GM18519 (cell line): ENCODE measurements around the gene RCAN1.
A peak's percentile ranks its signal among the peaks of the same experiment; 100 is the strongest.

Experiments
- ATAC-seq: cut with Tn5 transposase; IDR thresholded peaks from one replicate; pipeline ENCODE4 v1.9.1; 2021; ENCODE audit warnings: mild to moderate bottlenecking, moderate library complexity; ENCODE audit not compliant: unreplicated experiment, low FRiP score

RCAN1 gene

GRCh38 chr21:34545079-34545884 lies 69.6 kb downstream of the RCAN1 start:
- peak; percentile 68 for ATAC-seq

- ATAC-seq, result no peak
Measured at GRCh38 chr21:34544032-34544496, 70.8 kb downstream of the RCAN1 start.

- no peak for ATAC-seq
Measured at GRCh38 chr21:34543017-34543416, 71.9 kb downstream of the RCAN1 start.

GRCh38 chr21:34540206-34540605 lies 74.7 kb downstream of the RCAN1 start:
- no peak for ATAC-seq

- ATAC-seq, result no peak
Measured at GRCh38 chr21:34537838-34538237, 77.1 kb downstream of the RCAN1 start.

- no peak for ATAC-seq
Measured at GRCh38 chr21:34536820-34537219, 78.1 kb downstream of the RCAN1 start.

GRCh38 chr21:34536311-34536710 lies 78.6 kb downstream of the RCAN1 start:
- no peak for ATAC-seq

- no peak for ATAC-seq
Measured at GRCh38 chr21:34535886-34536285, 79.0 kb downstream of the RCAN1 start.

GRCh38 chr21:34534522-34534921 lies 80.4 kb downstream of the RCAN1 start:
- no peak for ATAC-seq

- ATAC-seq, result no peak
Measured at GRCh38 chr21:34533938-34534337, 81.0 kb downstream of the RCAN1 start.

GRCh38 chr21:34531399-34531798 lies 83.5 kb downstream of the RCAN1 start:
- no peak for ATAC-seq

- ATAC-seq, result no peak
Measured at GRCh38 chr21:34530261-34530660, 84.7 kb downstream of the RCAN1 start.

GRCh38 chr21:34528131-34528561 lies 86.8 kb downstream of the RCAN1 start:
- ATAC-seq, result no peak

GRCh38 chr21:34526618-34527290 lies 88.2 kb downstream of the RCAN1 start:
- no peak for ATAC-seq

GRCh38 chr21:34526241-34526617 lies 88.7 kb downstream of the RCAN1 start:
- no peak for ATAC-seq

GRCh38 chr21:34524646-34525601 lies 90.0 kb downstream of the RCAN1 start:
- no peak for ATAC-seq

- ATAC-seq, result no peak
Measured at GRCh38 chr21:34523019-34523555, 91.8 kb downstream of the RCAN1 start.

- no peak for ATAC-seq
Measured at GRCh38 chr21:34522284-34522683, 92.6 kb downstream of the RCAN1 start.

- ATAC-seq, result no peak
Measured at GRCh38 chr21:34521561-34521960, 93.4 kb downstream of the RCAN1 start.

GRCh38 chr21:34520764-34521508 lies 94.0 kb downstream of the RCAN1 start:
- ATAC-seq, result no peak
